OCI-LY1 (cell line): ENCODE results near the gene A1CF.

Experiments used
- H2AFZ ChIP-seq: fragments of 200-600 bp; sonication (generic), shearing (Covaris generic); 2 replicates; pipeline ENCODE4 v1.6.0; 2014; ENCODE audit warnings: antibody characterized with exemption, mild to moderate bottlenecking, low read length
- H3F3A ChIP-seq: fragments of 200-600 bp; sonication (generic), shearing (Covaris generic); 2 replicates; pipeline ENCODE4 v1.6.0; 2014; ENCODE audit warnings: mild to moderate bottlenecking, antibody characterized with exemption, low read length, moderate library complexity; ENCODE audit not compliant: insufficient read depth
- H3K27ac ChIP-seq: fragments of 200-600 bp; sonication (generic); 2 replicates; pipeline ENCODE4 v1.5.1; 2014; ENCODE audit warnings: low read length, mixed run types, mild to moderate bottlenecking, low read depth; ENCODE audit not compliant: poor library complexity, severe bottlenecking
- H3K27me3 ChIP-seq: fragments of 200-600 bp; sonication (generic); 2 replicates; pipeline ENCODE4 v1.6.0; 2014; ENCODE audit warnings: antibody characterized with exemption, mild to moderate bottlenecking, low read length, moderate library complexity; ENCODE audit not compliant: insufficient read depth
- H3K36me3 ChIP-seq: fragments of 200-600 bp; sonication (generic); 2 replicates; pipeline ENCODE4 v1.6.1; 2014; ENCODE audit warnings: mild to moderate bottlenecking, antibody characterized with exemption, low read length, moderate library complexity, mixed read lengths; ENCODE audit not compliant: insufficient read depth
- H3K4me1 ChIP-seq: fragments of 200-600 bp; sonication (generic); 2 replicates; pipeline ENCODE4 v1.5.1; 2014; ENCODE audit warnings: mild to moderate bottlenecking, low read length, moderate library complexity; ENCODE audit not compliant: insufficient read depth, severe bottlenecking
- H3K4me2 ChIP-seq: fragments of 200-600 bp; sonication (generic), shearing (Covaris generic); 2 replicates; pipeline ENCODE4 v1.6.1; 2014; ENCODE audit warnings: low read length
- H3K4me3 ChIP-seq: fragments of 200-600 bp; sonication (generic); 2 replicates; pipeline ENCODE4 v1.5.1; 2014; ENCODE audit warnings: low read length, low read depth, mild to moderate bottlenecking, mixed read lengths; ENCODE audit not compliant: poor library complexity, severe bottlenecking
- H3K79me2 ChIP-seq: fragments of 200-600 bp; shearing (Covaris generic); 2 replicates; pipeline ENCODE4 v1.6.1; 2016; ENCODE audit warnings: mixed run types, low read length, mixed read lengths; ENCODE audit not compliant: insufficient read depth
- H3K9ac ChIP-seq: fragments of 200-600 bp; sonication (generic), shearing (Covaris generic); 2 replicates; pipeline ENCODE4 v1.6.1; 2014; ENCODE audit warnings: mild to moderate bottlenecking, low read length, mixed read lengths
- H3K9me2 ChIP-seq: fragments of 200-600 bp; sonication (generic), shearing (Covaris generic); 2 replicates; pipeline ENCODE4 v1.6.1; 2014; ENCODE audit warnings: low read depth, mild to moderate bottlenecking, low read length, mixed read lengths
- H3K9me3 ChIP-seq: fragments of 200-600 bp; shearing (Covaris generic); 2 replicates; pipeline ENCODE4 v1.6.1; 2014; ENCODE audit warnings: low read length, mixed read lengths
- H4K20me1 ChIP-seq: fragments of 200-600 bp; sonication (generic), shearing (Covaris generic); 2 replicates; pipeline ENCODE4 v1.6.0; 2016; ENCODE audit warnings: mild to moderate bottlenecking, low read length; ENCODE audit not compliant: insufficient read depth
- CTCF ChIP-seq: fragments of 200-600 bp; sonication (generic), shearing (Covaris generic); IDR thresholded peaks from 2 replicates; pipeline ENCODE4 v1.5.1; 2017; ENCODE audit warnings: mild to moderate bottlenecking, antibody characterized with exemption, low read length, moderate library complexity, mixed read lengths
- EZH2 ChIP-seq: fragments of 200-600 bp; sonication (generic), shearing (Covaris generic); IDR thresholded peaks from 2 replicates; pipeline ENCODE4 v1.8.0; 2017; ENCODE audit warnings: borderline replicate concordance, mixed run types, mild to moderate bottlenecking, antibody characterized with exemption, low read length, moderate library complexity, mixed read lengths

Gene A1CF

DNA sequence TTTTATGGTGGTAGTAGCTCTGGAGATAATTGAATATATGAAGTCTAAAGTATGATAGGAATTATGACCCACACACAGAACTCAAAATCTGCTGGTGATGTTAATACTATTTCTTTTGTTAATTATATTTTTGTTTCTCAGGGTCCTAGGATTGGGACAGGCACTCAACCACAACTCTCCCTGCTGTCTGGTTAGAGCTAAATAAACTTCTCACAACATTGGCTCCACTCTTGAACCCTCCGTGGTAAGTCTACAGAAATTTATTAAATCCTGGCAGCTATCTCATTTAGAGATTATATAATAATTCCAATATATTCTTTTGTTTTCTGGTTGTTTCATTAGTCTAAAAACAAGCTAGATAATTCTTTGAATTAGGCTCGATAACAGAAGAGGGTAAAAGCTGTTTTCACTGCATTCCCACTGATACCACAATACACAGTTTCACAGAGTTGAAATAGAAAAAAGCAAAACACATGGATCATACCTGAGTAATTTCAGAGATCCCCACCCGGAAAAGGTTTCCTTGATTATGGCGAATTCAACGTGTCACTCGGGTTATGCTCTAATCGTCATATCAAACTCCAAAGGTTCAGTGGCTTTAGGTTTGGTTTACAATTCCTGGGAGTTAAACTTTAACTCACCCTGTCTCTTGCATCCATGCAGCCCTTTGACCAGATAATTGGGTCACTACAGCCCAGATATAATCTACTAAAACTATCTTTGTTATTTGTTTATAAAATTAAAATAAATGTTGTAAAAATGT, at the start of gene A1CF:
TSS of gene A1CF (minus strand) at position 531 of the 763 bp plus-strand sequence. CDS start 25,687 bp downstream, outside the sequence.
- Histone ChIP-seq H3K36me3 (no peaks in the 10 kb centered on the region), H3K9me3 (no peaks in the 10 kb centered on the region), H3K27ac (no peak within 1 kb of the TSS), H3F3A (no peaks in the 10 kb centered on the region), H3K9me2 (no peaks in the 10 kb centered on the region), H3K4me1 (no peaks in the 10 kb centered on the region), H3K27me3 (no peaks in the 10 kb centered on the region), H4K20me1 (no peaks in the 10 kb centered on the region), H3K4me2 (no peak within 1 kb of the TSS), H3K79me2 (no peaks in the 10 kb centered on the region), H2AFZ (no peak within 1 kb of the TSS), H3K4me3 (no peak within 1 kb of the TSS), H3K9ac (no peak within 1 kb of the TSS)
- TF ChIP-seq EZH2 (no peak), CTCF (no peak)

DNA sequence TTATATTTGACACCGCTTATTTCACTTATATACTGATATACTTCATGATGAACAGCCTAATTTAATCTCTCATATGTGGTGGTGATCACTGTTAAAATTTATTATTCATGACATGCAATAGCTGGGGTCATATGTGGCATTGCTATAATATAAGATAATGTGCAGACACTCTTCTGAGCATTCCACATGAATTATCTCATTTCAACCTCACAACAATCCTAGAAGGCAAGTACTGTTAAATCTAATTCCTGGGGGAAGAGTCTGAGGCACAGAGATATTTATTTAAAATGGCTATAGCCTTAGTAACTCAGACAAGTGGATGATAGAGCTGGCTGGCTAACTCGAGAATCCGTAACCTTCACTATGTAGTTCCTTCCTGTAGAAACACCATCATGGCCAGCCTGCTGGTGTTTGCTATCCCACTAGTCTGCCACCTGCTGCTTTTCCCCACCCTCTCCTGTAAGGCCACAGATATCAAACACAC, 46.6 kb upstream of the A1CF start:
- H3K9ac ChIP-seq, result no peak overlapping the region
- no peaks in the 10 kb centered on the region for H3K4me1 ChIP-seq
- no peak overlapping the region for H3K27ac ChIP-seq
- TF ChIP-seq CTCF (no peak), EZH2 (no peak)
- no peaks in the 10 kb centered on the region for H3K79me2 ChIP-seq
- no peaks in the 10 kb centered on the region for H3F3A ChIP-seq
- H2AFZ ChIP-seq, result no peak overlapping the region
- no peaks in the 10 kb centered on the region for H3K36me3 ChIP-seq
- H4K20me1 ChIP-seq, result no peaks in the 10 kb centered on the region
- no peak overlapping the region for H3K4me3 ChIP-seq
- no peaks in the 10 kb centered on the region for H3K9me2 ChIP-seq
- H3K27me3 ChIP-seq, result no peaks in the 10 kb centered on the region
- no peak overlapping the region for H3K4me2 ChIP-seq
- H3K9me3 ChIP-seq, result no peaks in the 10 kb centered on the region

- no peak for TF ChIP-seq CTCF
- no peak for TF ChIP-seq EZH2
- no peaks in the 10 kb centered on the region for H3F3A ChIP-seq
- no peaks in the 10 kb centered on the region for H3K4me1 ChIP-seq
- no peaks in the 10 kb centered on the region for H3K36me3 ChIP-seq
- no peak overlapping the region for H3K27ac ChIP-seq
- H3K9me3 ChIP-seq, result no peaks in the 10 kb centered on the region
- H3K9me2 ChIP-seq, result no peaks in the 10 kb centered on the region
- H2AFZ ChIP-seq, result no peak overlapping the region
- no peaks in the 10 kb centered on the region for H3K27me3 ChIP-seq
- H3K9ac ChIP-seq, result no peak overlapping the region
- no peak overlapping the region for H3K4me2 ChIP-seq
- H4K20me1 ChIP-seq, result no peaks in the 10 kb centered on the region
- no peaks in the 10 kb centered on the region for H3K79me2 ChIP-seq
- no peak overlapping the region for H3K4me3 ChIP-seq
Observed at GRCh38 chr10:50929670-50930069, 44.2 kb upstream of the A1CF start.
